WI38 (cell line): ENCODE results near the gene ZNF335.

Experiments
- H3K4me3 ChIP-seq: 2 replicates; pipeline ENCODE4 v1.5.1; 2011; ENCODE audit warnings: low read depth, mild to moderate bottlenecking, control low read depth, low read length
- CTCF ChIP-seq: IDR thresholded peaks from 2 replicates; pipeline ENCODE4 v1.5.1; 2012; ENCODE audit warnings: low read depth, mild to moderate bottlenecking, control low read depth, low read length

ZNF335 gene

GRCh38 chr20:46013829-46014516 lies 42.0 kb upstream of the ZNF335 start:
- no peak overlapping the region for H3K4me3 ChIP-seq
- peak; percentile 71 for TF ChIP-seq CTCF

- TF ChIP-seq CTCF, result no peak
- no peak overlapping the region for H3K4me3 ChIP-seq
Measured at GRCh38 chr20:46013322-46013828, 41.4 kb upstream of the ZNF335 start.

GRCh38 chr20:46012921-46013320 lies 40.9 kb upstream of the ZNF335 start:
- no peak overlapping the region for H3K4me3 ChIP-seq
- no peak for TF ChIP-seq CTCF

- no peak overlapping the region for H3K4me3 ChIP-seq
- peak; percentile 18; the same call in 1 of the 2 replicates for TF ChIP-seq CTCF
Measured at GRCh38 chr20:46011631-46012482, 39.9 kb upstream of the ZNF335 start.

GRCh38 chr20:46010491-46011391 lies 38.7 kb upstream of the ZNF335 start:
- H3K4me3 ChIP-seq, result no peak overlapping the region
- no peak for TF ChIP-seq CTCF

- no peak overlapping the region for H3K4me3 ChIP-seq
- TF ChIP-seq CTCF, result no peak
Measured at GRCh38 chr20:46009816-46010215, 37.8 kb upstream of the ZNF335 start.
